ENCODE results near the gene SLC22A2. TPM values are rescaled to one million over a fixed set of nuclear protein-coding genes. Genes with fewer than 3 reads are reported as not detected.

Gene SLC22A2
- polyA plus RNA-seq, 3 donors = not detected

GRCh38 chr6:160221918-160222317, 36.7 kb downstream of the SLC22A2 start:
- Mint-ChIP-seq H3K36me3 (no peaks in the 10 kb centered on the region), H3K9me3 (peaks cover 1 to 10% (median 5%) of the 10 kb centered on the region in 7 donors), H3K27me3 (ENCODE audit: low read depth in 3 of 3) (peaks cover 0 to 3% (median 2%) of the 10 kb centered on the region in 3 donors), H3K4me1 (no peaks in the 10 kb centered on the region), H3K4me3 (no peak overlapping the region), H3K27ac (no peak overlapping the region)
- H3K27me3 ChIP-seq (ENCODE audit: control insufficient read depth in 2 of 2, insufficient read depth in 2 of 2, low read length in 2 of 2) = no peaks in the 10 kb centered on the region
- no peaks in the 10 kb centered on the region for H4K20me1 ChIP-seq (ENCODE audit: insufficient read depth, low read length)
- H3K36me3 ChIP-seq (replicated peaks in 1 of 2; ENCODE audit: control insufficient read depth in 1 of 2, insufficient read depth in 2 of 2, low read length in 2 of 2) = no peaks in the 10 kb centered on the region
- intact Hi-C loops (cut with micrococcal nuclease) = no loop called here
- no peak overlapping the region for H3K4me2 ChIP-seq (replicated peaks; ENCODE audit: extremely low read depth, low read length, poor library complexity, severe bottlenecking)
- H3K4me1 ChIP-seq (ENCODE audit: control insufficient read depth in 1 of 2, insufficient read depth in 2 of 2, low read length in 2 of 2) = no peaks in the 10 kb centered on the region
- H3K9me3 ChIP-seq (replicated peaks in 1 of 2; ENCODE audit: control insufficient read depth in 1 of 2, insufficient read depth in 1 of 2, low read length in 2 of 2) = peaks cover 4 to 8% of the 10 kb centered on the region in 2 donors
- no peak overlapping the region for H3K9ac ChIP-seq (ENCODE audit: insufficient read depth, low read length, poor library complexity, severe bottlenecking)
- no CpG with 5 or more reads among the region's 1 CpG for WGBS (ENCODE audit: insufficient coverage)
- no peak overlapping the region for H2AFZ ChIP-seq (ENCODE audit: insufficient read depth, low read depth, low read length, poor library complexity, severe bottlenecking)
- no peaks in the 10 kb centered on the region for H3K79me2 ChIP-seq (ENCODE audit: insufficient read depth, low read length)
- no peak overlapping the region for H3K4me3 ChIP-seq (replicated peaks in 1 of 3; ENCODE audit: low read depth in 2 of 3, low read length in 3 of 3)
- no peak for DNase-seq
- no peak for TF ChIP-seq CTCF (IDR thresholded peaks at IDR 0.05)
- no peak overlapping the region for H3K27ac ChIP-seq (ENCODE audit: low read depth in 1 of 2, low read length in 2 of 2)

GRCh38 chr6:160221423-160221822, 37.2 kb downstream of the SLC22A2 start:
- H3K4me3 ChIP-seq (replicated peaks in 1 of 3; ENCODE audit: low read depth in 2 of 3, low read length in 3 of 3) = no peak overlapping the region
- no peak overlapping the region for H2AFZ ChIP-seq (ENCODE audit: insufficient read depth, low read depth, low read length, poor library complexity, severe bottlenecking)
- H3K9me3 ChIP-seq (replicated peaks in 1 of 2; ENCODE audit: control insufficient read depth in 1 of 2, insufficient read depth in 1 of 2, low read length in 2 of 2) = peaks cover 4 to 8% of the 10 kb centered on the region in 2 donors
- H3K27ac Mint-ChIP-seq = no peak overlapping the region
- intact Hi-C loops (cut with micrococcal nuclease) = no loop called here
- H3K27me3 ChIP-seq (ENCODE audit: control insufficient read depth in 2 of 2, insufficient read depth in 2 of 2, low read length in 2 of 2) = no peaks in the 10 kb centered on the region
- TF ChIP-seq CTCF (IDR thresholded peaks at IDR 0.05) = no peak
- H3K27ac ChIP-seq (ENCODE audit: low read depth in 1 of 2, low read length in 2 of 2) = no peak overlapping the region
- no peak overlapping the region for H3K9ac ChIP-seq (ENCODE audit: insufficient read depth, low read length, poor library complexity, severe bottlenecking)
- H3K4me2 ChIP-seq (replicated peaks; ENCODE audit: extremely low read depth, low read length, poor library complexity, severe bottlenecking) = no peak overlapping the region
- H4K20me1 ChIP-seq (ENCODE audit: insufficient read depth, low read length) = no peaks in the 10 kb centered on the region
- no peaks in the 10 kb centered on the region for H3K4me1 ChIP-seq (ENCODE audit: control insufficient read depth in 1 of 2, insufficient read depth in 2 of 2, low read length in 2 of 2)
- DNase-seq = no peak
- H3K27me3 Mint-ChIP-seq (ENCODE audit: low read depth in 3 of 3) = peaks cover 0 to 3% (median 2%) of the 10 kb centered on the region in 3 donors
- peaks cover 1 to 10% (median 5%) of the 10 kb centered on the region in 7 donors for H3K9me3 Mint-ChIP-seq
- no peaks in the 10 kb centered on the region for H3K36me3 Mint-ChIP-seq
- H3K36me3 ChIP-seq (replicated peaks in 1 of 2; ENCODE audit: control insufficient read depth in 1 of 2, insufficient read depth in 2 of 2, low read length in 2 of 2) = no peaks in the 10 kb centered on the region
- no peak overlapping the region for H3K4me3 Mint-ChIP-seq
- WGBS (ENCODE audit: insufficient coverage) = 0% methylated on average over 1 of the region's 3 CpGs
- H3K4me1 Mint-ChIP-seq = no peaks in the 10 kb centered on the region
- no peaks in the 10 kb centered on the region for H3K79me2 ChIP-seq (ENCODE audit: insufficient read depth, low read length)
